ENCODE results near the gene HMOX1. TPM values are rescaled to one million over a fixed set of nuclear protein-coding genes. Genes with fewer than 3 reads are reported as not detected.
"Not testable (repeated sequence)": the region's sequence is repeated elsewhere in the genome, so short reads cannot be mapped to it uniquely, and the experiment has no call there.

The HMOX1 gene
- total and polyA plus RNA-seq, 2 of the 13 experiments (the other 11 are each of a cell fraction or from before 2014, with no cell fraction given), result 53.6 to 67.4 TPM

GRCh38 chr22:35364230-35364629 is 16.7 kb upstream of the HMOX1 start:
- H3K79me2 ChIP-seq (ENCODE audit: insufficient read depth, low read length); intact Hi-C loops (cut with micrococcal nuclease; ENCODE audit: unreplicated experiment); H3K4me3 ChIP-seq (replicated peaks in 1 of 3; ENCODE audit: insufficient read depth in 1 of 3, low read depth in 2 of 3, low read length in 3 of 3); H3K9me3 ChIP-seq (ENCODE audit: low read length); H3K27me3 ChIP-seq (ENCODE audit: control insufficient read depth in 1 of 2, insufficient read depth in 2 of 2, low read length in 2 of 2); CTCF ChIA-PET (ENCODE audit: low intra/inter-chr PET ratio, low total read pairs); H3K27ac ChIP-seq (ENCODE audit: extremely low read length, insufficient read depth, low read length); H4K20me1 ChIP-seq (ENCODE audit: insufficient read depth, low read length); H3K9ac ChIP-seq (ENCODE audit: insufficient read depth, low read depth, low read length); H3K36me3 ChIP-seq (replicated peaks in 1 of 2; ENCODE audit: control insufficient read depth in 1 of 2, insufficient read depth in 2 of 2, low read length in 2 of 2); in situ Hi-C loops (cut with HindIII; ENCODE audit: extremely low pct_ligation_motif_present, low pct_unique_long_range_greater_than_20kb); H2AFZ ChIP-seq (ENCODE audit: low read length); BruUV-seq (replicated peaks); TF ChIP-seq GABPA (IDR thresholded peaks at IDR 0.05; ENCODE audit: low read depth, low read length); CREM (CRISPR knock-in tag; IDR thresholded peaks at IDR 0.05): not testable (repeated sequence)
- ATAC-seq (peak; percentile 18; the same call in 1 of the 3 replicates), FAIRE-seq (peak; percentile 67), DNase-seq (ENCODE audit: low spot score) (peak; percentile 73)
- Histone ChIP-seq H3K4me2 (ENCODE audit: low read depth, low read length) (peak overlapping the region; percentile 15; the same call in 1 of the 2 replicates), H3K4me1 (ENCODE audit: insufficient read depth, low read length) (peaks cover 96% of the 10 kb centered on the region)
- POLR2A ChIA-PET, result interaction anchor here (0.6 kb wide), 1 partner anchor 9 kb away, joined by 3 read pairs; no protein-coding TSS in a partner anchor
- 10% methylated on average over 7 of the region's 7 CpGs for WGBS (ENCODE audit: low lambda C conversion rate)
- peak; percentile 61; the same call in 1 of the 2 replicates for TF ChIP-seq NCOA2 (CRISPR knock-in tag; IDR thresholded peaks at IDR 0.05)
- TF ChIP-seq SAP130 (CRISPR knock-in tag; IDR thresholded peaks at IDR 0.05; ENCODE audit: low read depth), result peak; percentile 82
- 0 out of 2 replicates have a peak, but pooled peaks have one; percentile 34 for TF ChIP-seq THAP11 (CRISPR knock-in tag; IDR thresholded peaks at IDR 0.05)
- TF ChIP-seq, protein P1, sequence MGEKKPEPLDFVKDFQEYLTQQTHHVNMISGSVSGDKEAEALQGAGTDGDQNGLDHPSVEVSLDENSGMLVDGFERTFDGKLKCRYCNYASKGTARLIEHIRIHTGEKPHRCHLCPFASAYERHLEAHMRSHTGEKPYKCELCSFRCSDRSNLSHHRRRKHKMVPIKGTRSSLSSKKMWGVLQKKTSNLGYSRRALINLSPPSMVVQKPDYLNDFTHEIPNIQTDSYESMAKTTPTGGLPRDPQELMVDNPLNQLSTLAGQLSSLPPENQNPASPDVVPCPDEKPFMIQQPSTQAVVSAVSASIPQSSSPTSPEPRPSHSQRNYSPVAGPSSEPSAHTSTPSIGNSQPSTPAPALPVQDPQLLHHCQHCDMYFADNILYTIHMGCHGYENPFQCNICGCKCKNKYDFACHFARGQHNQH (CRISPR knock-in tag; IDR thresholded peaks at IDR 0.05), result peak; percentile 53; the same call in 1 of the 2 replicates
- TF ChIP-seq KDM3A (CRISPR knock-in tag; IDR thresholded peaks at IDR 0.05; ENCODE audit: low read depth), result 0 out of 2 replicates have a peak, but pooled peaks have one; percentile 24
- TF ChIP-seq, protein P2, sequence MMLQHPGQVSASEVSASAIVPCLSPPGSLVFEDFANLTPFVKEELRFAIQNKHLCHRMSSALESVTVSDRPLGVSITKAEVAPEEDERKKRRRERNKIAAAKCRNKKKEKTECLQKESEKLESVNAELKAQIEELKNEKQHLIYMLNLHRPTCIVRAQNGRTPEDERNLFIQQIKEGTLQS (CRISPR knock-in tag; IDR thresholded peaks at IDR 0.05), result peak; percentile 74
- peak; percentile 51; the same call in 1 of the 2 replicates for TF ChIP-seq GABPA (CRISPR knock-in tag; IDR thresholded peaks at IDR 0.05; ENCODE audit: low read depth)
- TF ChIP-seq JUNB (CRISPR knock-in tag; IDR thresholded peaks at IDR 0.05; ENCODE audit: borderline replicate concordance), result peak; percentile 90; the same call in 1 of the 2 replicates
- TF ChIP-seq SKI (IDR thresholded peaks at IDR 0.05; ENCODE audit: partially characterized antibody), result peak; percentile 86
- peak; percentile 63; the same call in 1 of the 2 replicates for TF ChIP-seq HOMEZ (CRISPR knock-in tag; IDR thresholded peaks at IDR 0.05; ENCODE audit: low read depth)
- TF ChIP-seq, protein P3, sequence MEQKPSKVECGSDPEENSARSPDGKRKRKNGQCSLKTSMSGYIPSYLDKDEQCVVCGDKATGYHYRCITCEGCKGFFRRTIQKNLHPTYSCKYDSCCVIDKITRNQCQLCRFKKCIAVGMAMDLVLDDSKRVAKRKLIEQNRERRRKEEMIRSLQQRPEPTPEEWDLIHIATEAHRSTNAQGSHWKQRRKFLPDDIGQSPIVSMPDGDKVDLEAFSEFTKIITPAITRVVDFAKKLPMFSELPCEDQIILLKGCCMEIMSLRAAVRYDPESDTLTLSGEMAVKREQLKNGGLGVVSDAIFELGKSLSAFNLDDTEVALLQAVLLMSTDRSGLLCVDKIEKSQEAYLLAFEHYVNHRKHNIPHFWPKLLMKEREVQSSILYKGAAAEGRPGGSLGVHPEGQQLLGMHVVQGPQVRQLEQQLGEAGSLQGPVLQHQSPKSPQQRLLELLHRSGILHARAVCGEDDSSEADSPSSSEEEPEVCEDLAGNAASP (CRISPR knock-in tag; IDR thresholded peaks at IDR 0.05; ENCODE audit: borderline replicate concordance), result peak; percentile 73; the same call in 1 of the 2 replicates
- TF ChIP-seq ZNF121 (CRISPR knock-in tag; IDR thresholded peaks at IDR 0.05), result peak; percentile 68
- peak; percentile 35; the same call in 1 of the 2 replicates for TF ChIP-seq ETV5 (CRISPR knock-in tag; IDR thresholded peaks at IDR 0.05; ENCODE audit: borderline replicate concordance)
- 0 out of 2 replicates have a peak, but pooled peaks have one; percentile 35 for TF ChIP-seq FOXA1 (IDR thresholded peaks at IDR 0.05)
- TF ChIP-seq FOXA1 (CRISPR knock-in tag; IDR thresholded peaks at IDR 0.05), result peak; percentile 82
- TF ChIP-seq ZBTB3 (CRISPR knock-in tag; IDR thresholded peaks at IDR 0.05; ENCODE audit: borderline replicate concordance, low read depth), result peak; percentile 89; the same call in 1 of the 2 replicates
- TF ChIP-seq SOX5 (CRISPR knock-in tag; IDR thresholded peaks at IDR 0.05; ENCODE audit: borderline replicate concordance), result peak; percentile 90; the same call in 1 of the 2 replicates
- TF ChIP-seq FOSL2 (CRISPR knock-in tag; IDR thresholded peaks at IDR 0.05), result peak; percentile 98
- peak; percentile 57 for TF ChIP-seq KAT8 (CRISPR knock-in tag; IDR thresholded peaks at IDR 0.05)
- TF ChIP-seq HDAC2 (CRISPR knock-in tag; IDR thresholded peaks at IDR 0.05), result peak; percentile 40; the same call in 1 of the 2 replicates
- TF ChIP-seq CREM (IDR thresholded peaks at IDR 0.05), result peak; percentile 46; the same call in 1 of the 2 replicates
- TF ChIP-seq RXRB (CRISPR knock-in tag; IDR thresholded peaks at IDR 0.05; ENCODE audit: borderline replicate concordance), result peak; percentile 84
- TF ChIP-seq GATAD2A (CRISPR knock-in tag; IDR thresholded peaks at IDR 0.05), result peak; percentile 91
